Cardiac fibroblast (primary cell): ENCODE measurements around the gene PLXNA4.
A peak's percentile ranks its signal among the peaks of the same experiment; 100 is the strongest.

ENCODE experiments used
- DNase-seq, 2 donors: peaks; one replicate each; pipeline versions ENCODE4 v3.0.0 to v3.0.0-alpha.2; 2010; ENCODE audit warnings: low read depth in 2 of 2
- H3K4me3 ChIP-seq, 2 donors: replicated peaks in 1 of 2; 1 replicate in 1 of 2; 2 replicates in 1 of 2; pipeline ENCODE4 v1.5.1; 2011; ENCODE audit warnings: low read depth in 2 of 2, low read length in 2 of 2, mild to moderate bottlenecking in 2 of 2, moderate library complexity in 1 of 2
- TF ChIP-seq, protein P1 (sequence below): IDR thresholded peaks from one replicate; pipeline ENCODE4 v1.5.1; 2011; ENCODE audit warnings: low read depth, mild to moderate bottlenecking, low read length, inconsistent platforms

Gene PLXNA4

DNA sequence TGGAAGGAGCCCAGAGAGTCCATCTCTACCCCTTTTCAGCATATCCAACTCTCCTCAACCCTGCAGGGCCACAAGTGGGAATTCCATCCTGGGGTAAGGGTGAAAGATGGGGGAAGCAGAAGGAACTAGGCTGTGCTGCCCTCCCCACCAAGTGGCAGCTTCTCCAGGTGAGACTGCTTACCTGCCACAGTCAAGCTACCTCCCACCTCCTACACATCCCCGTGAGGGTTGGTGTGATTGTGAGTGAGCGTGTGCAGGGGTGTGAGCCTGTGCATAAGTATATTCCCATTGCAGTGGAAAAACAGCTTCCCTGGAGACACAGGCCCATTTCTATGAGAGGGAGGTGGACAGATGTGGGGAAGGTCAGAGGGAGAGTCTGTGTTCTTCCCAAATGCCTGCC is 376.6 kb downstream of the PLXNA4 start:
- H3K4me3 ChIP-seq = no peak overlapping the region
- no peak for DNase-seq
- TF ChIP-seq, protein P1, sequence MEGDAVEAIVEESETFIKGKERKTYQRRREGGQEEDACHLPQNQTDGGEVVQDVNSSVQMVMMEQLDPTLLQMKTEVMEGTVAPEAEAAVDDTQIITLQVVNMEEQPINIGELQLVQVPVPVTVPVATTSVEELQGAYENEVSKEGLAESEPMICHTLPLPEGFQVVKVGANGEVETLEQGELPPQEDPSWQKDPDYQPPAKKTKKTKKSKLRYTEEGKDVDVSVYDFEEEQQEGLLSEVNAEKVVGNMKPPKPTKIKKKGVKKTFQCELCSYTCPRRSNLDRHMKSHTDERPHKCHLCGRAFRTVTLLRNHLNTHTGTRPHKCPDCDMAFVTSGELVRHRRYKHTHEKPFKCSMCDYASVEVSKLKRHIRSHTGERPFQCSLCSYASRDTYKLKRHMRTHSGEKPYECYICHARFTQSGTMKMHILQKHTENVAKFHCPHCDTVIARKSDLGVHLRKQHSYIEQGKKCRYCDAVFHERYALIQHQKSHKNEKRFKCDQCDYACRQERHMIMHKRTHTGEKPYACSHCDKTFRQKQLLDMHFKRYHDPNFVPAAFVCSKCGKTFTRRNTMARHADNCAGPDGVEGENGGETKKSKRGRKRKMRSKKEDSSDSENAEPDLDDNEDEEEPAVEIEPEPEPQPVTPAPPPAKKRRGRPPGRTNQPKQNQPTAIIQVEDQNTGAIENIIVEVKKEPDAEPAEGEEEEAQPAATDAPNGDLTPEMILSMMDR = no peak

DNA sequence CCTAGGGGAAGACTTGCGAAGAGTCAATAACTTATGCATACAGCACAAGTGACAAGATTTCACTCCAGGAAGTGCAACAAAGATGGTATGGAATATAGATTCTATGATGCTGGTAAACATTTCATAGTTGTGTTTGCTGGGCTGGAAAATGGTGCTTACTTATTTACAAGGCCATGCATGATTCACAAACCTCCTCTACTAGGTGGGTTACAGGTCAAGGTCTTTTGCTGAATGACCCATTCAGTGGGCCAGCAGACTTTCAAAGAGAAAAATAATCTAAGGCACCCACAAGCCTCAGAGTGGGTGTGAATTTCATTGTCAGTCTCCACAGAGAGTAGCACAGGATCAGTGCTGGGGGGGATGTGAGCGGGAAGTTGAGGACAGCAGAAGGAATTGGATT is 378.5 kb downstream of the PLXNA4 start:
- no peak for DNase-seq
- no peak overlapping the region for H3K4me3 ChIP-seq
- TF ChIP-seq, protein P1 = no peak

DNA sequence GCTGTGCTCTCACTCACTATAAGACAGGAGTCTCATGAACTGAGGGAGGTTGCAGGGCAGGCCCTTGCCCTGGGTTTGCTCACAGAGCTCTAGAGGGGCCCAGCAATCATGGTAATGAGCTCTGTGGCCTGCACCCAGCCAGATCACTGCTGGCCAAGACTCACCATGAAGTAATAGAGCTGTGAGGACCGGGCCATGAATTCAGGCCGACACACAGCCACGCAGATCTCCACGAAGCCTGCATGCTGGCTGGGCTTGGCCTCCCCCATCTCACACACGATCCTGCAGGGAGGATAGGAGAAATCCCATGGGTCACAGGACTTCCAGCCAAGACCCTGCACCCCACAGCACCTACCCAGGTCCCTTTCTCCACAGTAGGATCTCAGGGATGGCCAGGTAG is 382.4 kb downstream of the PLXNA4 start:
- TF ChIP-seq, protein P1 = no peak
- no peak overlapping the region for H3K4me3 ChIP-seq
- no peak for DNase-seq

DNA sequence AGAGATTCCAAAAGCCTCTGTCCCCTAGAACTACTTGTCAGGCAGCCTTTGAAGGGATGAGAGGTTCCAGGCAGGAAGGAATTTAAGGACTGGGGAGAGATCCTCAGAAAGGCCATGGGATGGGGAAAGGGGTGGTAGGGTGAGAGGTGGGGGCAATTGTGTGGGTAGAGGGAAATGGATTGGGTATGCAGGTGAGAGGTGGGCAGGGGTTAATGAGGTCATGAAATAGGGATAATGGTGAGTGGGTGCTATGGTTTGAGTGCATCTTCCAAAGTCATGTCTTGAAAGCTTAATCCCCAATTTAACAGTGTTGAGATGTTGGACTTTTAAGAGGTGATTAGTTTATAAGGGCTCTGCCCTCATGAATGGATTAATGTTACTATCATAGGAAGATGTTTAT is 383.5 kb downstream of the PLXNA4 start:
- no peak for DNase-seq
- TF ChIP-seq, protein P1 = no peak
- H3K4me3 ChIP-seq = no peak overlapping the region

DNA sequence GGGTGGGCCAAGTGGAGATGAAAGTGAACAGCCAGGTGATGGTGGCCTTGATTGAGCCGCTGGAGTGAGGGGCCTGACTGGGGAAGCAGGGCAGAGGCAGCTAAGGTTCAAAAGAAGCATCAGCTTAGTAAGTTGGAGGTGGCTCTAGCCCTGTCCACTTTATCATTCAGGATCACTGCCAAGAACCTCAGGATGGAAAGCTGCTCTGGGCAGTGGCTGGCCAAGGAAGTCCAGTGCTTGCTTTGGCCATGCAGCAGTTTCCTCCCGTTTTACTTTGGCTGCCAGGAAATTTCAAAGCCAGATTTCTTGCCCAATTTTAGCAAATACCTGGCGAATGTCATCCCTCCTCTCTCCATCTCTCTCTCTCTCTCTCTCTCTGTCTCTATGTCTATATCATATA is 384.9 kb downstream of the PLXNA4 start:
- DNase-seq = peak in 1 of 2 donors; percentile 37
- no peak overlapping the region for H3K4me3 ChIP-seq
- TF ChIP-seq, protein P1 = no peak

DNA sequence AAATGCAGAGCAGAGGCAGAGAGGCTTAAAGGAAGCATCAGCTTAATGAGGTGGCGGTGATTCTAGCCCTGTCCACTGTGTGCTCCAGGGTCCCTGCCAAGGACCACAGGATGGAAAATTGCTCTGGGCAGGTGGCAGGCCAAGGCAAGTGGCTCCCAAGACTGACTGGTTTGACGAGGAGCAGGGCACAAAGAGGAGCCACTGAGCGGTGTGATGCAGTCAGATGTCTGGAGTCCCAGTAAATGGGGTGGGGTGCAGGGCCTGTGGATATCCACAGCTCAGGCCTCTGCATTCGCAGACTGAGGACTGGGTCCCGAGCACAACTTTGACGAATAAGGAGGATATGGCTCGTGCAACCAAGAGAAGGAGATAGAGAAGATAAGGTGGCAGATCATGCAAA is 385.6 kb downstream of the PLXNA4 start:
- DNase-seq = no peak
- TF ChIP-seq, protein P1 = no peak
- H3K4me3 ChIP-seq = no peak overlapping the region

DNA sequence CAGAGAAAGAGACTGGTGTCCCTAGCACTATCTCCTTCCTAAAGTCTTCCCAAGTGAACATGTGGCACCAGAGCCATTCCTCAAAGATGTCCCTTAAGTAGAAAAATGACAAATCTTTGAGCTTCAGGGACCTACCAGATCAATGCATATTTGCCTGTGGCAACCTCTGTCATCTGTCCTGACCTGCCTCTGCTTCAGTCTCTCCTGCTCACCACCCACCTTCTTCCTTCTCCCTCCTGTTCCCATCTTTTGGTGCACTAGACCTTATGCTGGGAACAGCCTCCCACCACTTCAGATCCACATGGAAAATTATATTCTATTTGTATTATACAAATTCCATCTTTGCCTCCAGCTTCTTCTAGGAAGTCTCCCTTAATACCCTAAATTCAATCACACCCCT is 386.4 kb downstream of the PLXNA4 start:
- DNase-seq = no peak
- TF ChIP-seq, protein P1 = no peak
- no peak overlapping the region for H3K4me3 ChIP-seq
